Superior temporal gyrus (tissue), 1 donor: ENCODE results near the gene CCDC92B.
A peak's percentile ranks its signal among the peaks of the same experiment; 100 is the strongest.
"Not testable (repeated sequence)": the region's sequence is repeated elsewhere in the genome, so short reads cannot be mapped to it uniquely, and the experiment has no call there.

Experiments used
- DNase-seq: peaks from one replicate; pipeline ENCODE4 v3.0.0-alpha.2; 2016; ENCODE audit errors: extremely low spot score

The CCDC92B gene

GRCh38 chr17:2689411-2690164 is 59.9 kb downstream of the CCDC92B start:
- DNase-seq, result no peak

GRCh38 chr17:2688351-2689342 is 60.8 kb downstream of the CCDC92B start:
- DNase-seq, result no peak

GRCh38 chr17:2687074-2687418 is 62.4 kb downstream of the CCDC92B start:
- no peak for DNase-seq

- no peak for DNase-seq
Observed at GRCh38 chr17:2685696-2686095, 63.8 kb downstream of the CCDC92B start.

GRCh38 chr17:2684549-2684948 is 64.9 kb downstream of the CCDC92B start:
- no peak for DNase-seq

GRCh38 chr17:2683912-2684311 is 65.5 kb downstream of the CCDC92B start:
- no peak for DNase-seq

- DNase-seq, result peak; percentile 53
Observed at GRCh38 chr17:2682176-2682938, 67.1 kb downstream of the CCDC92B start.

GRCh38 chr17:2681650-2682049 is 67.8 kb downstream of the CCDC92B start:
- no peak for DNase-seq

GRCh38 chr17:2680961-2681360 is 68.5 kb downstream of the CCDC92B start:
- no peak for DNase-seq

GRCh38 chr17:2679247-2679646 is 70.2 kb downstream of the CCDC92B start:
- not testable (repeated sequence) for DNase-seq
